ENCODE measurements around the gene LCLAT1.
A peak's percentile ranks its signal among the peaks of the same experiment; 100 is the strongest.
"Not testable (repeated sequence)": the region's sequence is repeated elsewhere in the genome, so short reads cannot be mapped to it uniquely, and the experiment has no call there.

LCLAT1 gene

DNA sequence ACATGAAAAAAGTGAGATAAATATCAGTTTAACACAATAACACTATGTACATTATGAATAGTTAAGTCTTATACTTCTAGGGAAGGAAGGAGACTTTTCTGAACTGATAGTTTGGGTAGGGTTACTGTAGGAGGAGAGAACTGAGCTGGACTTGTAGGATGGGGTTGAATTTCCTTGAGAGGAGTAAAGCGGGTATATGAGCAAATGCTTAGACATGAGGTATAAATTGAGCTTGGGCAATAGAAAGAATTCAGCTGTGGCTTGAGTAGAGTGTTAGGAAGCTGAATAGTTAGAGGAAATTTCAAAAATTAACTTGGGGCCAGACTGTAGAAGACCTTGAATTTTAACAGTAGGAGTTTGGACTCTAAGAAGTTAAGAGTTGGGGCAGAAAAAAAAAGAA, 45.1 kb downstream of the LCLAT1 start:
- no peak for DNase-seq

DNA sequence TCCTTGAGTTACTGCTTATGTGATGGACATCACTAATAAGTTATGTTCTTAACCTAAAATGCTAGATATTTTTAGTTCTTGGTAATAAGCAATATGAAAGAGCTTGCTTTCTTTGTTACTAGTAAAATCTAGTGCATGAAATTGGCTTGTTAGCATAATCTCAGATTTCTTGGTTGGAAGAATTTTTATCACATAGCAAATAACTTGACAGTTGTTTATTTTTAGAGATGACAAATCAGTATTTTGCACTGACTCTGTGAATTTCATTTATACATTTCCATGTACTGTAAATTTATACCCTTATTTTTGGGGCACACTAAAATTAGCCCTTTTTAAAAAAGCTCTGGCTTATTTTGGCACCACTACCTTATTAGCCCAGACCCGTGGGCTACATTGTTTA, 45.6 kb downstream of the LCLAT1 start:
- DNase-seq = no peak

GRCh38 chr2:30493440-30493839, 46.4 kb downstream of the LCLAT1 start:
- DNase-seq = no peak

- not testable (repeated sequence) for DNase-seq
These were observed 48.9 kb downstream of the LCLAT1 start for GRCh38 chr2:30495896-30496295.

GRCh38 chr2:30499681-30500080, 52.6 kb downstream of the LCLAT1 start:
- no peak for DNase-seq

DNA sequence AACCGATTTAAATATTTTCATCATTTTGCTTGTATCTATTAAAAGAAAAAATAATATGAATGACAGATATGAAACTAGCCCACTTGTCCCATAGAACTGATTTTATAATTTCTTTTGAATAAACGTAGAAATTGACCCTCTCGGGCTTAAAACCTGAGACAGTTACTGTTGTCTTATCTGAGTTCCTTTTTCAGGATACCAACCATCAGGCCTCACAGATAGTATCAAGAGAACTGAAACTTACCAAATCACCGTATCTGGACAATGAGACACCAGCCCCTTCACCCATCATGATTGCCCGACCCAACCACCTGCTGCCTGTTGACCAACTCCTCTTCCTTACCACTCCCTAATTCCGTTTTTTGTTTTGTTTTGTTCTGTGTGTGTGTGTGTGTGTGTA, 53.7 kb downstream of the LCLAT1 start:
- DNase-seq = no peak

DNA sequence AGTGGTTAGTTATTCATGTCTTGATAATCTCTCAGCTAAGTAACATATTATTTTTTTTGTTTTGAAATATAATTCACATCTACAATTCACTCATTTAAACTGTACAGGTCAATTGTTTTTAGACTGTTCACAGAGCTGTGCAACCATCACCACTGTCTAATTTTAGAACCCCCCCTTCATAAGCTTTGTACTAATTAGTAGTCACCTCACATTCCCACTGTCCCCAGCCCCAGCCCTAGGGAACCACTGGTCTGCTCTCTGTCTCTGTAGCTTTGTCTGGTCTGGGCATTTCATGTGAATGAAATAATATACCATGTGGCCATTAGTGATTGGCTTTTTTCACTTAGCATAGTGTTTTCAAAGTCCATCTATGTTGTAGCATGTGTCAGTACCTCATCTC, 55.3 kb downstream of the LCLAT1 start:
- no peak for DNase-seq

GRCh38 chr2:30503007-30503694, 56.1 kb downstream of the LCLAT1 start:
- no peak for DNase-seq

DNA sequence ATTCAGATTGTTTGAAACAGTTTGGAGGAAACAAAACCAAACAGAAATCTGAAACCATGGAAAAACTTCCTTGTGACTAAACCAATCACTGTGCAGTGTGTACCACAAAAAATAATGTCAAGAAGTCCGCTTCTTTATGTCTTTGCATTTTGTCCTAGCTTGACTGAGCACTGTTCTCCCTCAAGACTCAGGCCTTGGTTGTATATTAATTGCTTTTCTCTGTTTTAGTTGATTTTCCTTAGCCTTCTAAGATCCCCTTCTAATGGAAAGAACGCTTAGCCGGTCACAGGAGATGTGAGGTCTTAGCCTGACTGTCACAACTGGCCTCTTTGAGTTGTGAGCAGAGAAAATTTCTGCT, 56.6 kb downstream of the LCLAT1 start:
- no peak for DNase-seq

- no peak for DNase-seq
These were observed 57.7 kb downstream of the LCLAT1 start for GRCh38 chr2:30504731-30505130.

GRCh38 chr2:30505500-30506180, 58.6 kb downstream of the LCLAT1 start:
- no peak for DNase-seq

GRCh38 chr2:30507460-30507859, 60.4 kb downstream of the LCLAT1 start:
- not testable (repeated sequence) for DNase-seq

- DNase-seq = no peak
These were observed 62.7 kb downstream of the LCLAT1 start for GRCh38 chr2:30509716-30510115.

- no peak for DNase-seq
These were observed 63.4 kb downstream of the LCLAT1 start for GRCh38 chr2:30510409-30510808.

GRCh38 chr2:30511122-30512083, 64.4 kb downstream of the LCLAT1 start:
- peak; percentile 62 for DNase-seq

- DNase-seq = no peak
These were observed 65.3 kb downstream of the LCLAT1 start for GRCh38 chr2:30512243-30512886.

DNA sequence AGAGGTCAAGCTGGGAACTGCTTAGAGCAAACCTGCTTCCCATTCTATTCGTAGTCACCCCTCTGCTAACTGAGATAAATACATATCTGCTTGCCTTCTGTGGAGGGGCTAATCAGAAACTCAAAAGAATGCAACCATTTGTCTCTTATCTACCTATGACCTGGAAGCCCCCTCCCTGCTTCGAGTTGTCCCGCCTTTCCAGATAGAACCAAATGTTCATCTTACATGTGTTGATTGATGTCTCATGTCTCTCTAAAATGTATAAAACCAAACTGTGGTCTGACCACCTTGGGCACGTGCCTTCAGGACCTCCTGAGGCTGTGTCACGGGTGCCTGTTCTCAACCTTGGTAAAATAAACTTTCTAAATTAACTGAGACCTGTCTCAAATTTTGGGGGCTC, 66.6 kb downstream of the LCLAT1 start:
- not testable (repeated sequence) for DNase-seq

DNA sequence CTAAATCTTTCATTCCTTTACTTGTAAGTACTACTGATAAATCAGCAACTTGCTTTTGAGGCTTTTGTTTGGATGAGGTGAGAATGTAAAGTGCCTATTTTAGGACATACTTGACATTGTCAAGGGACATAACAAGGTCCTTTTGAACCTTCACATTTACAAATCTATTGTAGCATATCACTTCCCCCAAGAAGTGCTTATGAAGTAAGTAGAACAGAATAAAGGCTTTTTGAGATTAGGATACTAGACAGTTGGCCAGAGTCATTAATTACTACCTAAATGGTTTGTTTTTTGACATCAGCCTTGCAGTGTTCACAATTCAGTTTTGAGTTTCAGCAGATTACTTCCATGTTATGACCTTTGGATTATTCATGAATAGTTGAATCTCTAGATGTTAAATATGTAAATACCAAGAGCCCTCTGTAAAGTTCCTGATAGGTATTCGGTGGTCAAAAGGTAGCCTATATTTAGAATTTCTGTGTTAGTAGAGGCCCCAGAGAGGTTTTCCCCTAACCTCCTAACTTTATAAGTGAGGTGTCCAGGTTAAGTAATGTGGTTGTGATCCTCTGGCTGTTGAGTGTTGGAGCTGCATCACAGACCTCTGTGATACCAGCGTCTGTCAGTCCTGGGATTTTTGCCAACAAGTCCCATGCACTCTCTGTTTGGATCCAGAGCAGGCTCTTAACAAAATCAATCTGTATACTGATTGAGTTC, 67.2 kb downstream of the LCLAT1 start:
- no peak for DNase-seq

GRCh38 chr2:30514848-30515435, 67.9 kb downstream of the LCLAT1 start:
- no peak for DNase-seq

DNA sequence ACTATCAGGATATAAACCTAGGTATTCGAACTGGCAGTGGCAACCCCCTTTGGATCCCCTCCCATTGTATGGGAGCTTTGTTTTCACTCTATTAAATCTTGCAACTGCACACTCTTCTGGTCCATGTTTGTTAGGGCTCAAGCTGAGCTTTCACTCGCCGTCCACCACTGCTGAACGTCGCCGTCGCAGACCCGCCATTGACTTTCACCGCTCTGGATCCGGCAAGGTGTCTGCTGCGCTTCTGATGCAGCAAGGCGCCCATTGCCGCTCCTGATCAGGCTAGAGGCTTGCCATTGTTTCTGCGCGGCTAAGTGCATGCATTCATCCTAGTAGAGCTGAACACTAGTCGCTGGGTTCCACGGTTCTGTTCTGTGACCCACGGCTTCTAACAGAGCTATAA, 69.1 kb downstream of the LCLAT1 start:
- DNase-seq = no peak

- no peak for DNase-seq
These were observed 72.8 kb downstream of the LCLAT1 start for GRCh38 chr2:30519796-30520195.

- no peak for DNase-seq
These were observed 75.4 kb downstream of the LCLAT1 start for GRCh38 chr2:30522421-30522820.
